Gastroesophageal sphincter (tissue), 3 donors: ENCODE data around the gene MXRA8.

Source experiments
- CTCF ChIP-seq, 4 experiments: fragments of 200-600 bp in 2 of 4; fragments of 450-650 bp in 2 of 4; sonication (generic) in 1 of 4; IDR thresholded peaks; one replicate each; pipeline ENCODE4 v1.5.1; 2017 to 2019; ENCODE audit warnings: antibody characterized with exemption in 4 of 4, mild to moderate bottlenecking in 2 of 4, moderate library complexity in 2 of 4
- EP300 ChIP-seq: sonication (generic); formaldehyde crosslinking; IDR thresholded peaks from one replicate; pipeline ENCODE4 v1.6.1; 2017; ENCODE audit warnings: antibody characterized with exemption, mild to moderate bottlenecking
- POLR2A ChIP-seq, 2 donors: fragments of 450-650 bp; IDR thresholded peaks; one replicate each; pipeline ENCODE4 v1.6.1; 2017; ENCODE audit warnings: antibody characterized with exemption in 2 of 2, mild to moderate bottlenecking in 2 of 2, moderate library complexity in 1 of 2
- POLR2AphosphoS5 ChIP-seq: sonication (generic); formaldehyde crosslinking; IDR thresholded peaks from one replicate; pipeline ENCODE4 v1.6.1; 2017; ENCODE audit warnings: antibody characterized with exemption

- TF ChIP-seq CTCF (IDR thresholded peaks at IDR 0.05) (no peak), POLR2A (IDR thresholded peaks at IDR 0.05) (no peak), POLR2AphosphoS5 (no peak), EP300 (no peak)
Observed at GRCh38 chr1:1325288-1326074, 32.9 kb downstream of the MXRA8 start.
